ENCODE data around the gene RSRC2. TPM values are rescaled to one million over a fixed set of nuclear protein-coding genes. Genes with fewer than 3 reads are reported as not detected.

Gene RSRC2
- total and polyA plus RNA-seq, 10 of the 15 experiments (the other 5 are each of a cell fraction or from before 2014, with no cell fraction given): 49.8 to 112 (median 60.6) TPM

- TF ChIP-seq REST (IDR thresholded peaks at IDR 0.05; ENCODE audit: low read depth, low read length): 0 out of 2 replicates have a peak, but pooled peaks have one; percentile 21
- peak; percentile 74 for TF ChIP-seq MAX (IDR thresholded peaks at IDR 0.05; ENCODE audit: low read depth, low read length)
- TF ChIP-seq RUNX3 (IDR thresholded peaks at IDR 0.05; ENCODE audit: low read length): peak; percentile 54
- no peak for TF ChIP-seq FOXK2 (IDR thresholded peaks at IDR 0.05)
- no peak for TF ChIP-seq JUNB (IDR thresholded peaks at IDR 0.05)
- peak; percentile 93 for TF ChIP-seq BMI1 (IDR thresholded peaks at IDR 0.05; ENCODE audit: borderline replicate concordance)
- no peak for TF ChIP-seq NR2C2 (IDR thresholded peaks at IDR 0.05; ENCODE audit: borderline replicate concordance, control insufficient read depth, insufficient read length, low read depth)
- TF ChIP-seq CUX1 (IDR thresholded peaks at IDR 0.05; ENCODE audit: insufficient replicate concordance, low read depth, low read length): no peak
- TF ChIP-seq ATF3 (IDR thresholded peaks at IDR 0.05; ENCODE audit: borderline replicate concordance, extremely low read depth, low read depth, low read length): 0 out of 2 replicates have a peak, but pooled peaks have one; percentile 3
- 0 out of 2 replicates have a peak, but pooled peaks have one; percentile 44 for TF ChIP-seq NFIC (IDR thresholded peaks at IDR 0.05; ENCODE audit: low read depth, low read length)
- no peak for TF ChIP-seq SUZ12 (IDR thresholded peaks at IDR 0.05; ENCODE audit: unreplicated experiment)
- TF ChIP-seq IKZF2 (IDR thresholded peaks at IDR 0.05): no peak
- TF ChIP-seq GATAD2B (conservative IDR thresholded peaks at IDR 0.05; ENCODE audit: low read depth): 0 out of 2 replicates have a peak, but pooled peaks have one; percentile 32
- no peak for TF ChIP-seq BCLAF1 (IDR thresholded peaks at IDR 0.05)
- peak; percentile 76 for TF ChIP-seq NR2C1 (IDR thresholded peaks at IDR 0.05)
These were observed at the start of gene RSRC2, which contains the start of gene KNTC1 (continued) for GRCh38 chr12:122526683-122527477.
